ENCODE results near the gene KIF5A.
A peak's percentile ranks its signal among the peaks of the same experiment; 100 is the strongest.
"Not testable (repeated sequence)": the region's sequence is repeated elsewhere in the genome, so short reads cannot be mapped to it uniquely, and the experiment has no call there.

The KIF5A gene

DNA sequence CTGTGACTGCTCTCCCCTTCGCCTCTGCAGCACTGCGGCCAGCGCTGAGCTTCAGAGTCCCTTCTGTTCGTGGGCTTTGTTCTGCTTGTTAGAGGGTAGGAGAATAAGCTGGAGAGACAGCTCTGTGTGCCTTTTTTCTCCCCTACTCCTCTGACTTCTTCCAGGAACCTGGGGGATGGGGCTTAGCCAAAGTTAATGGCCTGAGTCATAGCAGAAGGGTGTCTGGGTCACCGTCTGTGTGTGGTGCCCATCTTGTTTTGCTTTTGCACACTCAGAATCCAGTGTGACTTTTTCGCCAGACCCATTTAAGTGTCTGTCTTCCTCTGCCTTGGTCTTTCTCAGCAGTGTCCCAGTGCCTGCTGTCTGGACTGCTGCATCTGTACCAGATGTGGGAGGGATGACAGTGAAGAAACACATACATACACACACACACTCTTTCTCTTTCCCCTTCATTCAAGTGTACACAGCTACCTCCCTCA lies 3.0 kb downstream of the KIF5A start:
- H3K9me3 ChIP-seq (ENCODE audit: control extremely low read depth in 1 of 5, control insufficient read depth in 4 of 5, insufficient read depth in 2 of 5, low read depth in 1 of 5, low read length in 4 of 5) = no peaks in the 10 kb centered on the region
- peak in 1 of 3 donors; percentile 5 for DNase-seq
- no peak overlapping the region for H3K4me3 ChIP-seq (ENCODE audit: control insufficient read depth in 1 of 7, extremely low read depth in 1 of 7, insufficient read depth in 4 of 7, low read depth in 2 of 7, low read length in 6 of 7)
- 67% methylated on average over 2 of the region's 6 CpGs for WGBS (ENCODE audit: insufficient coverage)
- no peaks in the 10 kb centered on the region for H3K36me3 ChIP-seq (ENCODE audit: control insufficient read depth in 4 of 4, insufficient read depth in 4 of 4, low read length in 3 of 4)
- peak overlapping the region in 1 of 2 experiments; percentile 45 for H3K27ac ChIP-seq (ENCODE audit: insufficient read depth in 1 of 2, low read depth in 1 of 2, low read length in 2 of 2, poor library complexity in 1 of 2, severe bottlenecking in 2 of 2)
- H3K4me1 ChIP-seq (ENCODE audit: control extremely low read depth in 1 of 4, control insufficient read depth in 4 of 4, insufficient read depth in 4 of 4, low read length in 3 of 4) = peaks cover 0 to 13% (median 4%) of the 10 kb centered on the region in 4 experiments
- ChIA-PET CTCF (interaction anchor here (0.9 to 2.6 kb wide), 5 partner anchors 10 to 32 kb away, joined by 3 to 12 read pairs (median 3); no protein-coding TSS in a partner anchor), POLR2A (interaction anchor here (0.9 kb wide), 1 partner anchor 35 kb away, joined by 4 read pairs; no protein-coding TSS in a partner anchor)
- H3K27me3 ChIP-seq (replicated peaks in 2 of 5; ENCODE audit: control insufficient read depth in 4 of 5, insufficient read depth in 5 of 5, low read length in 4 of 5) = peaks cover 0 to 32% (median 6%) of the 10 kb centered on the region in 5 experiments

- H3K4me1 ChIP-seq (ENCODE audit: control extremely low read depth in 1 of 4, control insufficient read depth in 4 of 4, insufficient read depth in 4 of 4, low read length in 3 of 4) = peaks cover 0 to 13% (median 4%) of the 10 kb centered on the region in 4 experiments
- H3K27me3 ChIP-seq (replicated peaks in 2 of 5; ENCODE audit: control insufficient read depth in 4 of 5, insufficient read depth in 5 of 5, low read length in 4 of 5) = peaks cover 0 to 29% (median 3%) of the 10 kb centered on the region in 5 experiments
- H3K27ac ChIP-seq (ENCODE audit: insufficient read depth in 1 of 2, low read depth in 1 of 2, low read length in 2 of 2, poor library complexity in 1 of 2, severe bottlenecking in 2 of 2) = no peak overlapping the region
- H3K4me3 ChIP-seq (ENCODE audit: control insufficient read depth in 1 of 7, extremely low read depth in 1 of 7, insufficient read depth in 4 of 7, low read depth in 2 of 7, low read length in 6 of 7) = no peak overlapping the region
- WGBS (ENCODE audit: insufficient coverage) = 98% methylated on average over 5 of the region's 7 CpGs
- H3K9me3 ChIP-seq (ENCODE audit: control extremely low read depth in 1 of 5, control insufficient read depth in 4 of 5, insufficient read depth in 2 of 5, low read depth in 1 of 5, low read length in 4 of 5) = no peaks in the 10 kb centered on the region
- ChIA-PET POLR2A (interaction anchor here (0.9 kb wide), 1 partner anchor 35 kb away, joined by 4 read pairs; no protein-coding TSS in a partner anchor), CTCF (interaction anchor here (1.4 to 2.6 kb wide), 2 partner anchors 30 to 31 kb away, joined by 5 to 12 read pairs; no protein-coding TSS in a partner anchor)
- DNase-seq = no peak
- H3K36me3 ChIP-seq (ENCODE audit: control insufficient read depth in 4 of 4, insufficient read depth in 4 of 4, low read length in 3 of 4) = no peaks in the 10 kb centered on the region
Observed at GRCh38 chr12:57553343-57554202, 3.7 kb downstream of the KIF5A start.

- H3K27me3 ChIP-seq (replicated peaks in 2 of 5; ENCODE audit: control insufficient read depth in 4 of 5, insufficient read depth in 5 of 5, low read length in 4 of 5) = peaks cover 0 to 24% (median 0%) of the 10 kb centered on the region in 5 experiments
- ChIA-PET CTCF (interaction anchor here (0.6 to 1.4 kb wide), 3 partner anchors 9 to 29 kb away, joined by 3 to 5 read pairs (median 3); no protein-coding TSS in a partner anchor), POLR2A (no interaction called here)
- no peak for DNase-seq
- no peaks in the 10 kb centered on the region for H3K9me3 ChIP-seq (ENCODE audit: control extremely low read depth in 1 of 5, control insufficient read depth in 4 of 5, insufficient read depth in 2 of 5, low read depth in 1 of 5, low read length in 4 of 5)
- H3K4me3 ChIP-seq (ENCODE audit: control insufficient read depth in 1 of 7, extremely low read depth in 1 of 7, insufficient read depth in 4 of 7, low read depth in 2 of 7, low read length in 6 of 7) = no peak overlapping the region
- no peaks in the 10 kb centered on the region for H3K36me3 ChIP-seq (ENCODE audit: control insufficient read depth in 4 of 4, insufficient read depth in 4 of 4, low read length in 3 of 4)
- H3K4me1 ChIP-seq (ENCODE audit: control extremely low read depth in 1 of 4, control insufficient read depth in 4 of 4, insufficient read depth in 4 of 4, low read length in 3 of 4) = peaks cover 0 to 11% (median 4%) of the 10 kb centered on the region in 4 experiments
- no peak overlapping the region for H3K27ac ChIP-seq (ENCODE audit: insufficient read depth in 1 of 2, low read depth in 1 of 2, low read length in 2 of 2, poor library complexity in 1 of 2, severe bottlenecking in 2 of 2)
- 100% methylated on average over 1 of the region's 2 CpGs for WGBS (ENCODE audit: insufficient coverage)
Observed at GRCh38 chr12:57554453-57554852, 4.6 kb downstream of the KIF5A start.

DNA sequence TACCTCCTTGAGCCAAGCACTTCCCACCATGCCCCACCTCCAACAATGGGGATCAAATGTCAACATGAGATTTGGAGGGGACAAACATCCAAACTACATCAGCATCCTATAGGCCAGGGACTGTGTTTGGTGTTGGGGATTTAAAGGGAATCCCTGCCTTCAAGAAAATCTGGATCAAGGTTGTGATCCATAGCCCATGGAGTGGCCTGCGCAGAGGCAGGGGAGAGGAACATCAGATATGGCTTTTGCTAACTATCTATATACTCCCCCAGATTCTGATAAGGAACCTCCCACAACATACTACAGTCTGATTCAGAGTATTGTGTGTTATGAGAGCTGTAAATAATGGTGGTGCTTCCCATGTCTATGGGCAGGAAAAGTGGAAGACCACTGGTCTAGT lies 5.1 kb downstream of the KIF5A start:
- Histone ChIP-seq H3K36me3 (ENCODE audit: control insufficient read depth in 4 of 4, insufficient read depth in 4 of 4, low read length in 3 of 4) (no peaks in the 10 kb centered on the region), H3K27me3 (replicated peaks in 2 of 5; ENCODE audit: control insufficient read depth in 4 of 5, insufficient read depth in 5 of 5, low read length in 4 of 5) (peaks cover 0 to 22% (median 0%) of the 10 kb centered on the region in 5 experiments), H3K27ac (ENCODE audit: insufficient read depth in 1 of 2, low read depth in 1 of 2, low read length in 2 of 2, poor library complexity in 1 of 2, severe bottlenecking in 2 of 2) (no peak overlapping the region), H3K4me3 (ENCODE audit: control insufficient read depth in 1 of 7, extremely low read depth in 1 of 7, insufficient read depth in 4 of 7, low read depth in 2 of 7, low read length in 6 of 7) (no peak overlapping the region), H3K9me3 (ENCODE audit: control extremely low read depth in 1 of 5, control insufficient read depth in 4 of 5, insufficient read depth in 2 of 5, low read depth in 1 of 5, low read length in 4 of 5) (no peaks in the 10 kb centered on the region), H3K4me1 (ENCODE audit: control extremely low read depth in 1 of 4, control insufficient read depth in 4 of 4, insufficient read depth in 4 of 4, low read length in 3 of 4) (peaks cover 0 to 8% (median 3%) of the 10 kb centered on the region in 4 experiments)
- POLR2A ChIA-PET = no interaction called here
- DNase-seq = no peak
- CTCF ChIA-PET = interaction anchor here (0.6 to 1.4 kb wide), 3 partner anchors 9 to 29 kb away, joined by 3 to 5 read pairs (median 3); no protein-coding TSS in a partner anchor
- WGBS (ENCODE audit: insufficient coverage) = no CpG with 5 or more reads among the region's 1 CpG

DNA sequence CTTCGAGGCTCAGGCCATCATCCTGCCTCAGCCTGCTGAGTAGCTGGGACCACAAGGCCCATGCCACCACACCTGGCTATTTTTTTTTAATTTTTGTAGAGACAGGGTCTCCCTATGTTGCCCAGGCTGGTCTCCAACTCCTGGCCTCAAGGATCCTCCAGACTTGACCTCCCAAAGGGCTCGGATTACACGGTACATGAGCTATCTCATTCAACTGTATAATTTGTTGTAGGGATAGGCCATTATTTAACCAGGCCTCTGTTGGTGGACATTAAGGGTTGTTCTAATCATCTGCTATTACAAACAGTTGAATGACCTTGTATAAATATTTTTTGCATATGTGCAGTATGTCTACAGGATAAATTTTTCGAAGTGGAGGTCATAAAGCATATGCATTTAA lies 9.0 kb downstream of the KIF5A start:
- H3K27ac ChIP-seq (ENCODE audit: insufficient read depth in 1 of 2, low read depth in 1 of 2, low read length in 2 of 2, poor library complexity in 1 of 2, severe bottlenecking in 2 of 2) = no peak overlapping the region
- H3K4me3 ChIP-seq (ENCODE audit: control insufficient read depth in 1 of 7, extremely low read depth in 1 of 7, insufficient read depth in 4 of 7, low read depth in 2 of 7, low read length in 6 of 7) = no peak overlapping the region
- H3K27me3 ChIP-seq (replicated peaks in 2 of 5; ENCODE audit: control insufficient read depth in 4 of 5, insufficient read depth in 5 of 5, low read length in 4 of 5) = peaks cover 0 to 6% (median 0%) of the 10 kb centered on the region in 5 experiments
- no peaks in the 10 kb centered on the region for H3K9me3 ChIP-seq (ENCODE audit: control extremely low read depth in 1 of 5, control insufficient read depth in 4 of 5, insufficient read depth in 2 of 5, low read depth in 1 of 5, low read length in 4 of 5)
- H3K4me1 ChIP-seq (ENCODE audit: control extremely low read depth in 1 of 4, control insufficient read depth in 4 of 4, insufficient read depth in 4 of 4, low read length in 3 of 4) = peaks cover 0 to 7% (median 2%) of the 10 kb centered on the region in 4 experiments
- POLR2A ChIA-PET = no interaction called here
- DNase-seq = no peak
- H3K36me3 ChIP-seq (ENCODE audit: control insufficient read depth in 4 of 4, insufficient read depth in 4 of 4, low read length in 3 of 4) = no peaks in the 10 kb centered on the region
- CTCF ChIA-PET = interaction anchor here (1.0 kb wide), 1 partner anchor 13 kb away, joined by 3 read pairs; no protein-coding TSS in a partner anchor
- 100% methylated on average over 1 of the region's 4 CpGs for WGBS (ENCODE audit: insufficient coverage)

DNA sequence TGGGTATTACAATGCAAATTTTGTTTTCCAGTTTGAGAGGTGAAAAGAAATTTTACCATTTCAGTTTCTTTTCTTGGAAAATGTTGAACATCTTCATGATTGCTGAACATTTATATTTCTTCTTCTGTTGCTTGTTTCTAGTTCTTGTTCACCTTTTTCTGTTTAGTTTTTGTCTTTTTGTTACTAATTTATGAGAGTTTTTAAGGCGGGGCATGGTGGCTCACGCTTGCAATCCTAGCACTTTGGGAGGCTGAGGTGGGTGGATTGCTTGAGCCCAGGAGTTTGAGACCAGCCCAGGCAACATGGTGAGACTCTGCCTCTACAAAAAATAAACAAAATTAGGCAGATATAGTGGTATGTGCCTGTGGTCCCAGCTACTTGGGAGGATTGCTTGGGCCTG lies 10.7 kb downstream of the KIF5A start:
- H3K27ac ChIP-seq (ENCODE audit: insufficient read depth in 1 of 2, low read depth in 1 of 2, low read length in 2 of 2, poor library complexity in 1 of 2, severe bottlenecking in 2 of 2) = no peak overlapping the region
- ChIA-PET POLR2A (no interaction called here), CTCF (no interaction called here)
- H3K27me3 ChIP-seq (replicated peaks in 2 of 5; ENCODE audit: control insufficient read depth in 4 of 5, insufficient read depth in 5 of 5, low read length in 4 of 5) = peaks cover 0 to 6% (median 0%) of the 10 kb centered on the region in 5 experiments
- peaks cover 0 to 7% (median 2%) of the 10 kb centered on the region in 4 experiments for H3K4me1 ChIP-seq (ENCODE audit: control extremely low read depth in 1 of 4, control insufficient read depth in 4 of 4, insufficient read depth in 4 of 4, low read length in 3 of 4)
- no peak overlapping the region for H3K4me3 ChIP-seq (ENCODE audit: control insufficient read depth in 1 of 7, extremely low read depth in 1 of 7, insufficient read depth in 4 of 7, low read depth in 2 of 7, low read length in 6 of 7)
- no CpG with 5 or more reads among the region's 2 CpGs for WGBS (ENCODE audit: insufficient coverage)
- peaks cover 0 to 2% (median 0%) of the 10 kb centered on the region in 4 experiments for H3K36me3 ChIP-seq (ENCODE audit: control insufficient read depth in 4 of 4, insufficient read depth in 4 of 4, low read length in 3 of 4)
- no peaks in the 10 kb centered on the region for H3K9me3 ChIP-seq (ENCODE audit: control extremely low read depth in 1 of 5, control insufficient read depth in 4 of 5, insufficient read depth in 2 of 5, low read depth in 1 of 5, low read length in 4 of 5)
- DNase-seq = no peak

- H3K36me3 ChIP-seq (ENCODE audit: control insufficient read depth in 4 of 4, insufficient read depth in 4 of 4, low read length in 3 of 4); DNase-seq; H3K27me3 ChIP-seq (replicated peaks in 2 of 5; ENCODE audit: control insufficient read depth in 4 of 5, insufficient read depth in 5 of 5, low read length in 4 of 5); H3K4me3 ChIP-seq (ENCODE audit: control insufficient read depth in 1 of 7, extremely low read depth in 1 of 7, insufficient read depth in 4 of 7, low read depth in 2 of 7, low read length in 6 of 7); H3K9me3 ChIP-seq (ENCODE audit: control extremely low read depth in 1 of 5, control insufficient read depth in 4 of 5, insufficient read depth in 2 of 5, low read depth in 1 of 5, low read length in 4 of 5); CTCF ChIA-PET; H3K4me1 ChIP-seq (ENCODE audit: control extremely low read depth in 1 of 4, control insufficient read depth in 4 of 4, insufficient read depth in 4 of 4, low read length in 3 of 4); POLR2A ChIA-PET; H3K27ac ChIP-seq (ENCODE audit: insufficient read depth in 1 of 2, low read depth in 1 of 2, low read length in 2 of 2, poor library complexity in 1 of 2, severe bottlenecking in 2 of 2): not testable (repeated sequence)
- 100% methylated on average over 1 of the region's 1 CpG for WGBS (ENCODE audit: insufficient coverage)
Observed at GRCh38 chr12:57561117-57561516, 11.3 kb downstream of the KIF5A start.

Data from common myeloid progenitor, CD34-positive (primary cell).